HEK293T (cell line): ENCODE data around the gene PROM2.

ENCODE experiments used
- BHLHE40 ChIP-seq: fragments of 450-650 bp; IDR thresholded peaks from 2 replicates; pipeline ENCODE4 v1.6.1; 2016; ENCODE audit warnings: mild to moderate bottlenecking, moderate library complexity, borderline replicate concordance
- ELF4 ChIP-seq: fragments of 450-650 bp; IDR thresholded peaks from 2 replicates; pipeline ENCODE4 v1.6.1; 2017; ENCODE audit warnings: antibody characterized with exemption
- FOXK2 ChIP-seq: fragments of 450-650 bp; IDR thresholded peaks from 2 replicates; pipeline ENCODE4 v1.6.1; 2016; ENCODE audit warnings: mild to moderate bottlenecking
- FOXM1 ChIP-seq: fragments of 450-650 bp; IDR thresholded peaks from 2 replicates; pipeline ENCODE4 v1.6.1; 2017; ENCODE audit warnings: mild to moderate bottlenecking, borderline replicate concordance
- NFRKB ChIP-seq: fragments of 450-650 bp; IDR thresholded peaks from 2 replicates; pipeline ENCODE4 v1.6.1; 2016; ENCODE audit warnings: mild to moderate bottlenecking, moderate library complexity
- SUZ12 ChIP-seq: fragments of 450-650 bp; IDR thresholded peaks from 2 replicates; pipeline ENCODE4 v1.6.1; 2016; ENCODE audit warnings: mild to moderate bottlenecking
- ZNF384 ChIP-seq: fragments of 450-650 bp; IDR thresholded peaks from 2 replicates; pipeline ENCODE4 v1.6.1; 2016

- TF ChIP-seq SUZ12 (no peak), ZNF384 (no peak), FOXK2 (no peak), ELF4 (no peak), NFRKB (no peak), FOXM1 (no peak), BHLHE40 (no peak)
These were observed 9.6 kb upstream of the PROM2 start for GRCh38 chr2:95264624-95265023.
